ENCODE results near the gene PLK3.

- TF ChIP-seq CTCF (IDR thresholded peaks at IDR 0.05; ENCODE audit: low read length) (no peak), EZH2 (optimal IDR thresholded peaks at IDR 0.05; ENCODE audit: low read depth, low read length) (no peak)
These were observed 6.7 kb downstream of the PLK3 start, which contains the start of gene DYNLT4 for GRCh38 chr1:44806704-44807363.

All from MM.1S (cell line).